GM10248 (cell line): ENCODE results near the gene ARL16.
A peak's percentile ranks its signal among the peaks of the same experiment; 100 is the strongest.

Experiments
- CTCF ChIA-PET: fragments of 300-600 bp; sonication (Branson Sonifier 250); formaldehyde crosslinking; extraction: SDS; loops from one replicate; lab custom pipeline; 2021; ENCODE audit warnings: antibody characterized with exemption; lab: Yijun Ruan, JAX
- POLR2A ChIA-PET: fragments of 350-650 bp; sonication (Branson Sonifier 250); formaldehyde crosslinking; extraction: SDS; loops from one replicate; lab custom pipeline; 2020; ENCODE audit warnings: antibody characterized with exemption; lab: Yijun Ruan, JAX
- DNase-seq: peaks from one replicate; pipeline ENCODE4 v3.0.0; 2012; ENCODE audit errors: extremely low spot score
- TF ChIP-seq, protein P1 (sequence below): IDR thresholded peaks from 2 replicates; pipeline ENCODE4 v1.5.1; 2012; ENCODE audit warnings: mild to moderate bottlenecking, low read depth; ENCODE audit errors: extremely low read depth, missing control alignments, control extremely low read depth

ARL16 gene

DNA sequence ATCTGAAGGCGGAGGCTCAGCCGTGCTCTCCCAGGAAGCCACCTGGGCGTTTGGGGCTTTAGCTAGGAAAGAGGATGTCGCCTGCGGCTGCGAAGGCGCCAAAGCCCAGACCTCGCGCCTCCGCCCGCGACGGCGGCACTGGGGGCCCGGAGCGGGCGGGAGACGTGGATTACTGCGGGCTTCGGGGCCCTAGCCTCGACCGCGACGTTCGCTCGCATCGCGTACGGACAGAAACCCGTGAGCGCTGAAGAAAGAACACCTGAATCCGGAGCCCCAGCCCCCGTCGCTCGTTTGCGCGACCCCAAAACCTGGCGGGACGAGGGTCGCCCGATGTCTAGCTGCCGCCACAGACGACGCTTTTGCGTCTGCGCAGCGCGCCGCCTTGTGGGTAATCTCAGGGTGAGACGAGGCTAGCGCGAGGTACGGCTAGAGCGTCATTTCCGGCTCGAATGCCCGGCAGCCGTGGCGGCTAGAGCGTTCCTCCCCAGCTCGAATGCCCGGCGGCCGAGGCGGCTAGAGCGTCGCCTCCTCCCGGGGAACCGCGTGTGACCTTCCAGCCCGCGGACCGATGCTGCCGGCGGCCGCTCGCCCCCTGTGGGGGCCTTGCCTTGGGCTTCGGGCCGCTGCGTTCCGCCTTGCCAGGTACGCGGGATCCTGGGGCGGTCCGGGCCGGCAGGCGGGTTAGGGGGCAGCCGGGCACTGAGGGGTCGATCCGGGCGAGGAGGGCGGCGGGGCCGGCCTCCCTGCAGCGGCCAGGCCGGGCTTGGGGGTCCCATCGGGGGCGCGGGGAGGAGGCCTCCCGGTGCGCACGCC, 19.5 kb upstream of the ARL16 start, which contains the start of gene MRPL12:
MRPL12 (plus strand) TSS at position 434 of the 813 bp plus-strand sequence; CDS start at position 569, 135 bp downstream.
- POLR2A ChIA-PET, result interaction anchor here (0.6 to 1.3 kb wide), 5 partner anchors 8 to 866 kb away, joined by 3 to 5 read pairs (median 4); partner anchors contain the start of genes ARL16 and HGS
- CTCF ChIA-PET, result interaction anchor here (0.7 to 2.8 kb wide), 7 partner anchors 8 to 256 kb away, joined by 3 to 12 read pairs (median 4); partner anchors contain the start of genes ARL16, CCDC137, HGS and OXLD1
- peak; percentile 98 for DNase-seq
- TF ChIP-seq, protein P1, sequence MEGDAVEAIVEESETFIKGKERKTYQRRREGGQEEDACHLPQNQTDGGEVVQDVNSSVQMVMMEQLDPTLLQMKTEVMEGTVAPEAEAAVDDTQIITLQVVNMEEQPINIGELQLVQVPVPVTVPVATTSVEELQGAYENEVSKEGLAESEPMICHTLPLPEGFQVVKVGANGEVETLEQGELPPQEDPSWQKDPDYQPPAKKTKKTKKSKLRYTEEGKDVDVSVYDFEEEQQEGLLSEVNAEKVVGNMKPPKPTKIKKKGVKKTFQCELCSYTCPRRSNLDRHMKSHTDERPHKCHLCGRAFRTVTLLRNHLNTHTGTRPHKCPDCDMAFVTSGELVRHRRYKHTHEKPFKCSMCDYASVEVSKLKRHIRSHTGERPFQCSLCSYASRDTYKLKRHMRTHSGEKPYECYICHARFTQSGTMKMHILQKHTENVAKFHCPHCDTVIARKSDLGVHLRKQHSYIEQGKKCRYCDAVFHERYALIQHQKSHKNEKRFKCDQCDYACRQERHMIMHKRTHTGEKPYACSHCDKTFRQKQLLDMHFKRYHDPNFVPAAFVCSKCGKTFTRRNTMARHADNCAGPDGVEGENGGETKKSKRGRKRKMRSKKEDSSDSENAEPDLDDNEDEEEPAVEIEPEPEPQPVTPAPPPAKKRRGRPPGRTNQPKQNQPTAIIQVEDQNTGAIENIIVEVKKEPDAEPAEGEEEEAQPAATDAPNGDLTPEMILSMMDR, result no peak

DNA sequence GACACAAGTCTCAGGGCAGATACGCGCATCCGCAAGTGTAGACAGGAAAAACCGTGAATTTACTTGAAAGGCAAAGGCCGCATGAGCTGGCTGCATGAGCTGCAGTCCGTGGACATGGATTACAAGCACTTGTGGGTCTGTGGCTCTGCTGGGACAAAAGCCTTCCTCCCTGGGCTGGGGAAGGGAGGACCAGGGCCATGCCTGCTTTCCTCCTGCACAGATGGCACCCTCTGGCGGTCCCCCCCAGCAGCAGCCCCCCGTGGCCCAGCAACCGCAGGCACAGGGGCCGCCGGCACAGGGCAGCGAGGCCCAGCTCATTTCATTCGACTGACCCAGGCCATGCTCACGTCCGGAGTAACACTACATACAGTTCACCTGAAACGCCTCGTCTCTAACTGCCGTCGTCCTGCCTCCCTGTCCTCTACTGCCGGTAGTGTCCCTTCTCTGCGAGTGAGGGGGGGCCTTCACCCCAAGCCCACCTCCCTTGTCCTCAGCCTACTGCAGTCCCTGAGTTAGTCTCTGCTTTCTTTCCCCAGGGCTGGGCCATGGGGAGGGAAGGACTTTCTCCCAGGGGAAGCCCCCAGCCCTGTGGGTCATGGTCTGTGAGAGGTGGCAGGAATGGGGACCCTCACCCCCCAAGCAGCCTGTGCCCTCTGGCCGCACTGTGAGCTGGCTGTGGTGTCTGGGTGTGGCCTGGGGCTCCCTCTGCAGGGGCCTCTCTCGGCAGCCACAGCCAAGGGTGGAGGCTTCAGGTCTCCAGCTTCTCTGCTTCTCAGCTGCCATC, 17.9 kb upstream of the ARL16 start:
- TF ChIP-seq, protein P1, result peak; percentile 19
- ChIA-PET CTCF (interaction anchor here (1.0 to 2.8 kb wide), 6 partner anchors 11 to 183 kb away, joined by 3 to 12 read pairs (median 3); partner anchors contain the start of genes ARL16 and HGS), POLR2A (interaction anchor here (0.6 to 1.0 kb wide), 2 partner anchors 19 to 29 kb away, joined by 3 read pairs; no protein-coding TSS in a partner anchor)
- no peak for DNase-seq

DNA sequence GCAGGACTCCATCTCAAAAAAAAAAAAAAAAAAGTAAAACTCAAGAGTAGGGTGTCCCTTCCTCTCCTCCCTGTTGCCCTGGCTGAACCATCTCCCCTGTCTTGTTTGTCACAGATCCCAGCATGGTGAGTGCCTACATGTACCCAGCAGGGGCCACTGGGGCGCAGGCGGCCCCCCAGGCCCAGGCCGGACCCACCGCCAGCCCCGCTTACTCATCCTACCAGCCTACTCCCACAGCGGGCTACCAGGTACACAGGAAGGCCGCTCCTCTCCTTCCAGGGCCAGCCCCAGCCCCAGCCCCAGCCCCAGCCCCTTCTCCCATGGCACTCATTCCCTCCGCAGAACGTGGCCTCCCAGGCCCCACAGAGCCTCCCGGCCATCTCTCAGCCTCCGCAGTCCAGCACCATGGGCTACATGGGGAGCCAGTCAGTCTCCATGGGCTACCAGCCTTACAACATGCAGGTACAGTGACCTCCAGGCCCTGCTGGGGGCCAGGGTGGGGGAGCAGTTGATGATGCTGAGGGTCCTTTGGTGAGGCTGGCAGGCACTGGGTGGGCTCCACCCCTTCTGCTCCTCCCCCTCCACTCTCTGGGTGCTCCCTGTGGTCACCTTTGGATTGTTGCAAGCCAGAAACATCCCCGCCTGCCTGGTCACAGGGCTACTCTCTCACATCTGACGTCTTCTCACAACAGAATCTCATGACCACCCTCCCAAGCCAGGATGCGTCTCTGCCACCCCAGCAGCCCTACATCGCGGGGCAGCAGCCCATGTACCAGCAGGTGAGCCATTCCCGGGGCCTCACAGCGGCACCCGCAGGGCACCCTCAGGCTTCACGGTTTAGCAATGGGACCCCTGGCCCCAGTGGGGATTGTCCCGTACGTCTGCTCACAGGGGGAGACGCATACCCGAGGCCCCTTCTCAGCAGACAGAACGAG, 17.0 kb upstream of the ARL16 start:
- ChIA-PET POLR2A (interaction anchor here (0.6 to 1.0 kb wide), 2 partner anchors 18 to 28 kb away, joined by 3 read pairs; no protein-coding TSS in a partner anchor), CTCF (interaction anchor here (1.2 to 2.8 kb wide), 4 partner anchors 10 to 182 kb away, joined by 3 to 12 read pairs (median 3); partner anchors contain the start of genes ARL16 and HGS)
- no peak for DNase-seq
- TF ChIP-seq, protein P1, result no peak

DNA sequence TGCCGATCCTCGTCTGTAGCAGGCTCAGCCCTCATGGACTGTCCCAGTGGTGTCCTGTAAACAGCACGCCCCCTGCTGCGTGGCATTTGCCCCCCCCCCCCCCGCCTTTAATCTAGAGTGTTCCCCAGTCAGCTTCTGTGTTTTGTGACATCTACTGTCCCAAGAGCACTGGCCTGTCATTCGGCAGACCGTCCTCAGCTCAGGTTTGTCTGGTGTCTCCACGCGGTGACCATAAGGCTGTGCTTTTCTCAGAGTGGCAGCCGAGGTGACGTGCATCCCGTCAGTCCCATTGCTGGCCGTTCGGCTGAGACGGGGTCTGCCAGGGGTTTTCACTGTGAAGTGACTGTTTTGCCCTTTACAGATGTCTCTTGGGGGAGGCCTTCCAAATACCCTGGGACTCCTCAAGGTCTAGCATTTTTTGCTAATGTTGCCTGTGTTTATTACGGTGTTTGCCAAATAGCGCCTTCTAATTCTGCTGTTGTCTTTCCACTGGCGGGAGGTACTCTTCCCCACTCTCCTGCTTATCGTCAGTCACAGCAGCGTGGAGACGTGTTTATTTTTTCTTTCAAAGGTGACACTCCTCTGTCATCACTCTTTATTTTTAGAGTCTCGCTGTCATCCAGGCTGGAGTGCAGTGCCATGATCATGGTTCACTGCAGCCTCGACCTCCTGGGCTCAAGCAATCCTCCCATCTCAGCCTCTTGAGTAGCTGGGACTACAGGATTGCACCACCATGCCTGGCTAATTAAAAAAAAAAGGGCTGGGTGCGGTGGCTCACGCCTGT, 13.9 kb upstream of the ARL16 start:
- DNase-seq, result no peak
- ChIA-PET CTCF (no interaction called here), POLR2A (no interaction called here)
- TF ChIP-seq, protein P1, result no peak

DNA sequence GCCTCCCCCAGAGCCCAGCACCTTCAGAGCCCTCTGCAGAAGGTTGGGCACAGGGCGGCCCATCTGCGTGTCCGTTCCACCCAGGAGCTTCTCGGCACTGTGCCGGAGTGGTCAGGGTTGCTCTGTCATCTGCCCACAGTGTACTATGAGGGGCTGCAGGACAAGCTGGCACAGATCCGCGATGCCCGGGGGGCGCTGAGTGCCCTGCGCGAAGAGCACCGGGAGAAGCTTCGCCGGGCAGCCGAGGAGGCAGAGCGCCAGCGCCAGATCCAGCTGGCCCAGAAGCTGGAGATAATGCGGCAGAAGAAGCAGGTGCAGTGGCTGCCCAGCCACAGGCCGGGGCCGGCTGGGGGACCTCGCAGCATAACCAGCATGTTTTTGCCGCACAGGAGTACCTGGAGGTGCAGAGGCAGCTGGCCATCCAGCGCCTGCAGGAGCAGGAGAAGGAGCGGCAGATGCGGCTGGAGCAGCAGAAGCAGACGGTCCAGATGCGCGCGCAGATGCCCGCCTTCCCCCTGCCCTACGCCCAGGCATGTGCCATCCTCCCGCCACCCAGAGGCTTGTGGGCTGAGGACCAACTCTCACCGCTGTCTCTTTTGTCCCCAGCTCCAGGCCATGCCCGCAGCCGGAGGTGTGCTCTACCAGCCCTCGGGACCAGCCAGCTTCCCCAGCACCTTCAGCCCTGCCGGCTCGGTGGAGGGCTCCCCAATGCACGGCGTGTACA, 12.8 kb upstream of the ARL16 start:
- CTCF ChIA-PET, result no interaction called here
- no peak for DNase-seq
- TF ChIP-seq, protein P1, result no peak
- POLR2A ChIA-PET, result no interaction called here
